ENCODE data around the gene AJAP1. TPM values are rescaled to one million over a fixed set of nuclear protein-coding genes. Genes with fewer than 3 reads are reported as not detected.

Gene AJAP1
- total and polyA plus RNA-seq, 10 of the 15 experiments (the other 5 are each of a cell fraction or from before 2014, with no cell fraction given): not detected

DNA sequence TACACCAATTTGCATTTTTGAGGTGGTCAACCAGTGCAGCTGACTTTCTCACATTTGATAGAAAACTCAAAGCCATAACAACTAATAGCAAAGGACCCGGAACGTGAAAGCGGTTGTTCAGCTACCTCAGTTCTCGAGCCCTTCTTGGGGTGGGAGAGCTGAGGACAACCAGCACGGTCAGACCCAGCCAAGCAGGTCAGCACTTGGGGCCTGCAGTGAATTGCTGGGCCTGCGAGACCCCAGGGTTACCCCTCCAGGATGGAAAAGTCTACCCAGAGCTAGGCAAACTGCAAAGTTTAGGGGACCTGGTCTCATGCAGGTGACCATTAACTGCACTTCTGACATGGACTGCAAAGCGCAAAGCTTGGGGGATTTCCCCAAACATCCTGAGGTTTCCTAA is 23.8 kb upstream of the AJAP1 start:
- CTCF ChIA-PET: no interaction called here
- ATAC-seq (no peak), FAIRE-seq (no peak), DNase-seq (ENCODE audit: low read depth, low spot score) (no peak)
- POLR2A ChIA-PET: no interaction called here
- Histone ChIP-seq H3K27ac (ENCODE audit: control insufficient read depth, insufficient read depth) (no peak overlapping the region), H3K9me3 (replicated peaks; ENCODE audit: control insufficient read depth, insufficient read depth, low read length) (no peaks in the 10 kb centered on the region), H3K27me3 (replicated peaks in 1 of 2; ENCODE audit: control insufficient read depth in 2 of 2, insufficient read depth in 2 of 2, low read length in 1 of 2) (no peaks in the 10 kb centered on the region), H3K9ac (ENCODE audit: control insufficient read depth, insufficient read depth, low read length) (no peak overlapping the region), H3K4me2 (ENCODE audit: control insufficient read depth, insufficient read depth) (no peak overlapping the region), H2AFZ (ENCODE audit: control insufficient read depth, low read depth, low read length) (no peak overlapping the region), H3K79me2 (ENCODE audit: control insufficient read depth, insufficient read depth, low read length) (no peaks in the 10 kb centered on the region), H4K20me1 (ENCODE audit: control insufficient read depth, insufficient read depth) (no peaks in the 10 kb centered on the region), H3K36me3 (ENCODE audit: control insufficient read depth in 2 of 2, insufficient read depth in 2 of 2, low read length in 1 of 2) (no peaks in the 10 kb centered on the region), H3K4me3 (no peak overlapping the region), H3K4me1 (ENCODE audit: control insufficient read depth, insufficient read depth, low read length) (no peaks in the 10 kb centered on the region)
- intact Hi-C loops (cut with micrococcal nuclease; ENCODE audit: unreplicated experiment) (no loop called here), in situ Hi-C loops (cut with MboI) (no loop called here)
- WGBS (ENCODE audit: insufficient coverage, insufficient replicate concordance, low lambda C conversion rate, missing lambda C conversion rate): 0% methylated on average over 7 of the region's 7 CpGs
- BruUV-seq (replicated peaks): no TSS peak
- RAD21 ChIA-PET (ENCODE audit: unreplicated experiment): no interaction called here
- SMC1A ChIA-PET (ENCODE audit: uncharacterized antibody, unreplicated experiment): interaction anchor here (0.7 kb wide), 1 partner anchor 174 kb away, joined by 3 read pairs; no protein-coding TSS in a partner anchor
- TF ChIP-seq POU2F2 (IDR thresholded peaks at IDR 0.05; ENCODE audit: borderline replicate concordance, low read depth, low read length) (no peak), RB1 (IDR thresholded peaks at IDR 0.05; ENCODE audit: borderline replicate concordance) (no peak), POLR2A (IDR thresholded peaks at IDR 0.05; ENCODE audit: low read depth, low read length) (no peak), YY1 (IDR thresholded peaks at IDR 0.05; ENCODE audit: low read depth, low read length) (no peak), MXI1 (IDR thresholded peaks at IDR 0.05; ENCODE audit: low read depth, low read length) (no peak), MTA2 (IDR thresholded peaks at IDR 0.05; ENCODE audit: low read depth) (no peak), GABPA (IDR thresholded peaks at IDR 0.05; ENCODE audit: low read depth) (no peak), FOXM1 (IDR thresholded peaks at IDR 0.05; ENCODE audit: low read depth, low read length) (no peak), MEF2A (IDR thresholded peaks at IDR 0.05; ENCODE audit: insufficient read depth, low read depth, low read length) (no peak), ZNF274 (IDR thresholded peaks at IDR 0.05; ENCODE audit: insufficient read depth, insufficient read length) (no peak), IRF4 (IDR thresholded peaks at IDR 0.05; ENCODE audit: low read depth, low read length) (no peak), CHD2 (IDR thresholded peaks at IDR 0.05; ENCODE audit: borderline replicate concordance, low read depth, low read length) (no peak)
- TF ChIP-seq, protein P1, sequence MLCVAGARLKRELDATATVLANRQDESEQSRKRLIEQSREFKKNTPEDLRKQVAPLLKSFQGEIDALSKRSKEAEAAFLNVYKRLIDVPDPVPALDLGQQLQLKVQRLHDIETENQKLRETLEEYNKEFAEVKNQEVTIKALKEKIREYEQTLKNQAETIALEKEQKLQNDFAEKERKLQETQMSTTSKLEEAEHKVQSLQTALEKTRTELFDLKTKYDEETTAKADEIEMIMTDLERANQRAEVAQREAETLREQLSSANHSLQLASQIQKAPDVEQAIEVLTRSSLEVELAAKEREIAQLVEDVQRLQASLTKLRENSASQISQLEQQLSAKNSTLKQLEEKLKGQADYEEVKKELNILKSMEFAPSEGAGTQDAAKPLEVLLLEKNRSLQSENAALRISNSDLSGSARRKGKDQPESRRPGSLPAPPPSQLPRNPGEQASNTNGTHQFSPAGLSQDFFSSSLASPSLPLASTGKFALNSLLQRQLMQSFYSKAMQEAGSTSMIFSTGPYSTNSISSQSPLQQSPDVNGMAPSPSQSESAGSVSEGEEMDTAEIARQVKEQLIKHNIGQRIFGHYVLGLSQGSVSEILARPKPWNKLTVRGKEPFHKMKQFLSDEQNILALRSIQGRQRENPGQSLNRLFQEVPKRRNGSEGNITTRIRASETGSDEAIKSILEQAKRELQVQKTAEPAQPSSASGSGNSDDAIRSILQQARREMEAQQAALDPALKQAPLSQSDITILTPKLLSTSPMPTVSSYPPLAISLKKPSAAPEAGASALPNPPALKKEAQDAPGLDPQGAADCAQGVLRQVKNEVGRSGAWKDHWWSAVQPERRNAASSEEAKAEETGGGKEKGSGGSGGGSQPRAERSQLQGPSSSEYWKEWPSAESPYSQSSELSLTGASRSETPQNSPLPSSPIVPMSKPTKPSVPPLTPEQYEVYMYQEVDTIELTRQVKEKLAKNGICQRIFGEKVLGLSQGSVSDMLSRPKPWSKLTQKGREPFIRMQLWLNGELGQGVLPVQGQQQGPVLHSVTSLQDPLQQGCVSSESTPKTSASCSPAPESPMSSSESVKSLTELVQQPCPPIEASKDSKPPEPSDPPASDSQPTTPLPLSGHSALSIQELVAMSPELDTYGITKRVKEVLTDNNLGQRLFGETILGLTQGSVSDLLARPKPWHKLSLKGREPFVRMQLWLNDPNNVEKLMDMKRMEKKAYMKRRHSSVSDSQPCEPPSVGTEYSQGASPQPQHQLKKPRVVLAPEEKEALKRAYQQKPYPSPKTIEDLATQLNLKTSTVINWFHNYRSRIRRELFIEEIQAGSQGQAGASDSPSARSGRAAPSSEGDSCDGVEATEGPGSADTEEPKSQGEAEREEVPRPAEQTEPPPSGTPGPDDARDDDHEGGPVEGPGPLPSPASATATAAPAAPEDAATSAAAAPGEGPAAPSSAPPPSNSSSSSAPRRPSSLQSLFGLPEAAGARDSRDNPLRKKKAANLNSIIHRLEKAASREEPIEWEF (IDR thresholded peaks at IDR 0.05; ENCODE audit: insufficient replicate concordance, low read depth, low read length): no peak
- TF ChIP-seq, protein P2, sequence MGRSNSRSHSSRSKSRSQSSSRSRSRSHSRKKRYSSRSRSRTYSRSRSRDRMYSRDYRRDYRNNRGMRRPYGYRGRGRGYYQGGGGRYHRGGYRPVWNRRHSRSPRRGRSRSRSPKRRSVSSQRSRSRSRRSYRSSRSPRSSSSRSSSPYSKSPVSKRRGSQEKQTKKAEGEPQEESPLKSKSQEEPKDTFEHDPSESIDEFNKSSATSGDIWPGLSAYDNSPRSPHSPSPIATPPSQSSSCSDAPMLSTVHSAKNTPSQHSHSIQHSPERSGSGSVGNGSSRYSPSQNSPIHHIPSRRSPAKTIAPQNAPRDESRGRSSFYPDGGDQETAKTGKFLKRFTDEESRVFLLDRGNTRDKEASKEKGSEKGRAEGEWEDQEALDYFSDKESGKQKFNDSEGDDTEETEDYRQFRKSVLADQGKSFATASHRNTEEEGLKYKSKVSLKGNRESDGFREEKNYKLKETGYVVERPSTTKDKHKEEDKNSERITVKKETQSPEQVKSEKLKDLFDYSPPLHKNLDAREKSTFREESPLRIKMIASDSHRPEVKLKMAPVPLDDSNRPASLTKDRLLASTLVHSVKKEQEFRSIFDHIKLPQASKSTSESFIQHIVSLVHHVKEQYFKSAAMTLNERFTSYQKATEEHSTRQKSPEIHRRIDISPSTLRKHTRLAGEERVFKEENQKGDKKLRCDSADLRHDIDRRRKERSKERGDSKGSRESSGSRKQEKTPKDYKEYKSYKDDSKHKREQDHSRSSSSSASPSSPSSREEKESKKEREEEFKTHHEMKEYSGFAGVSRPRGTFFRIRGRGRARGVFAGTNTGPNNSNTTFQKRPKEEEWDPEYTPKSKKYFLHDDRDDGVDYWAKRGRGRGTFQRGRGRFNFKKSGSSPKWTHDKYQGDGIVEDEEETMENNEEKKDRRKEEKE (IDR thresholded peaks at IDR 0.05): no peak
- TF ChIP-seq, protein P3, sequence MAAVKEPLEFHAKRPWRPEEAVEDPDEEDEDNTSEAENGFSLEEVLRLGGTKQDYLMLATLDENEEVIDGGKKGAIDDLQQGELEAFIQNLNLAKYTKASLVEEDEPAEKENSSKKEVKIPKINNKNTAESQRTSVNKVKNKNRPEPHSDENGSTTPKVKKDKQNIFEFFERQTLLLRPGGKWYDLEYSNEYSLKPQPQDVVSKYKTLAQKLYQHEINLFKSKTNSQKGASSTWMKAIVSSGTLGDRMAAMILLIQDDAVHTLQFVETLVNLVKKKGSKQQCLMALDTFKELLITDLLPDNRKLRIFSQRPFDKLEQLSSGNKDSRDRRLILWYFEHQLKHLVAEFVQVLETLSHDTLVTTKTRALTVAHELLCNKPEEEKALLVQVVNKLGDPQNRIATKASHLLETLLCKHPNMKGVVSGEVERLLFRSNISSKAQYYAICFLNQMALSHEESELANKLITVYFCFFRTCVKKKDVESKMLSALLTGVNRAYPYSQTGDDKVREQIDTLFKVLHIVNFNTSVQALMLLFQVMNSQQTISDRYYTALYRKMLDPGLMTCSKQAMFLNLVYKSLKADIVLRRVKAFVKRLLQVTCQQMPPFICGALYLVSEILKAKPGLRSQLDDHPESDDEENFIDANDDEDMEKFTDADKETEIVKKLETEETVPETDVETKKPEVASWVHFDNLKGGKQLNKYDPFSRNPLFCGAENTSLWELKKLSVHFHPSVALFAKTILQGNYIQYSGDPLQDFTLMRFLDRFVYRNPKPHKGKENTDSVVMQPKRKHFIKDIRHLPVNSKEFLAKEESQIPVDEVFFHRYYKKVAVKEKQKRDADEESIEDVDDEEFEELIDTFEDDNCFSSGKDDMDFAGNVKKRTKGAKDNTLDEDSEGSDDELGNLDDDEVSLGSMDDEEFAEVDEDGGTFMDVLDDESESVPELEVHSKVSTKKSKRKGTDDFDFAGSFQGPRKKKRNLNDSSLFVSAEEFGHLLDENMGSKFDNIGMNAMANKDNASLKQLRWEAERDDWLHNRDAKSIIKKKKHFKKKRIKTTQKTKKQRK (IDR thresholded peaks at IDR 0.05; ENCODE audit: low read depth, low read length): no peak
